KBM-7 (cell line): Measurements from ENCODE around the gene F13B.
"Not testable (repeated sequence)": the region's sequence is repeated elsewhere in the genome, so short reads cannot be mapped to it uniquely, and the experiment has no call there.

Experiments used
- DNase-seq: peaks from one replicate; pipeline ENCODE4 v3.0.0-alpha.2; 2015
- in situ Hi-C: fragments of 300-500 bp; cut with MboI; formaldehyde crosslinking; loops from 2 replicates; pipeline ENCODE4 v1.14.3; 2020; ENCODE audit warnings: low sequenced_read_pairs, low pct_unique_long_range_greater_than_20kb, mixed read lengths

F13B gene

GRCh38 chr1:196991919-196992651, 75.0 kb downstream of the F13B start:
- in situ Hi-C loops, DNase-seq: not testable (repeated sequence)
